COLO829 (cell line): ENCODE measurements around the gene TMEM117.

ENCODE experiments used
- DNase-seq: peaks from one replicate; pipeline ENCODE4 v3.0.0; 2012; ENCODE audit warnings: low spot score

The TMEM117 gene

GRCh38 chr12:44381341-44381740, 545.5 kb downstream of the TMEM117 start:
- DNase-seq = no peak

DNA sequence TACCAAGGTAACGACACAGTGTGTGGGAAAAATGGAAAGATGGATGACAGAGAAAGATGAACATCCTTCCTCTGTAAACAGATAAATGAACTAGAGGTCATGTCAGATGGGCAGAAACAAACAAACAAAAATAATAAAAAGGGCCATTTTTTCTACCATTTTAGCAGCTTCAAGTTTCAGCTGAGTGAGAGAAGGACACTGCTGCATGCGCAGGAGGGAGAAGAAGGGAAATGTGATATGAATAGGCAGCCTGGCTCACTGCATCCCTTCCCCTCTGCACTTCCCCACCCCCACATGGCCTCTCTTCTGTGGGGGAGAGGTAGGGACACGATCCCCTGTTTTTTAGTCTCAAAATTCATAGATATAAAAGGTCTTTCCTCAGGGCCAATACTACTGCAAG, 548.3 kb downstream of the TMEM117 start:
- no peak for DNase-seq

- DNase-seq = no peak
Measured at GRCh38 chr12:44385964-44386363, 550.1 kb downstream of the TMEM117 start.

DNA sequence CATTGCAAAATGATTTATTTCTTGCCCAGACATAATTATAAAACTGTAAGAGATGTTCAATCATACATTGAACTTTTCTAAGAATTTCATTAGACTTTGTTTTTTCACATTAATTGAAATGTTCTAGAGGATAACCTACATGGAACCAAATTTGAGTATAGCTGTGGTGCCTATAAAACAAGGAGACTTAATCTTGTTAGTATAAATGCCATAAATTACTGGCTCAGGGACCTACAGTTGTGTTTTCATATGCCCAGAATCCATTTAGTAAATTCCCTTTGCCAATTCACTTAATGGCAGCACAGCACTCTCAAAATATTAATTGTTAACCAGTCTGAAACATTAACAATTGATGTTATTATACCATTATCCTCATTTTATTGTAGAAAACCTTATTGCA, 551.7 kb downstream of the TMEM117 start:
- no peak for DNase-seq

- DNase-seq = no peak
Measured at GRCh38 chr12:44389038-44389437, 553.2 kb downstream of the TMEM117 start.

DNA sequence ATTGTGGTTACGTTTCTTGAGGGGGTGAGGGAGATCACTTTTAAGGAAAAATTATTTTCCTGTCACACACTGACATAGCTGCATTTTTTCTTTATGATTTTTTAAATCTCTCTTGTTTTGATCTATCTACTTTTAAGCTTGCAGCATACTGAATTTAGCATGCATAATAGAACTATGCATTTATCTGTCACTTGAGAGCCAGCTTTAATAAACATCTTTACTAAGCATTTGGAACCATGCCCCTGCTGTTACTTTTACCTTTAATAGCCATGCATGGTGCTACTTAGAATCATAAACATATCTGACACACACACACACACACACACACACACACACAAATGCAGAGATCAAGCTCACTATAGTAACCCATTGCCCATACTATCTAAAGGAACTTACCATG, 554.0 kb downstream of the TMEM117 start:
- no peak for DNase-seq

DNA sequence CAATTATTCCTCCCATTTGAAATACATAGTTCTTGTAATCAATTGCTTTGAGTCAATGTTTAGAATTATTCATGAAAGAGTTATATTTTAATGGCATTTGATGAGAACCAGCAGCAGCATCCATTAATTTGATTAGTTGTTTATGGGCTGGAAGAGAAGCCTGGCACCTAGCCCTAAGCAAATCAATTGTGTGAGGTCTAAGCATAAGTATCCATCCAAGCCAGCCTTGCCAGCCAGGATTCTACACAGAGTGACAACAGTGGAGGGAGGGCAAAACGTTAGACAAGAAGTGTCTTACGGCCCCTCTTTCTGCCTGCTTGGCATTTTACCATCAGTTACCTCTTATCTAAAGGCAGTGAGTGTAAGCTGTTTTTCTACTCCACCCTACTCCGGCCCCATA, 561.8 kb downstream of the TMEM117 start:
- no peak for DNase-seq

DNA sequence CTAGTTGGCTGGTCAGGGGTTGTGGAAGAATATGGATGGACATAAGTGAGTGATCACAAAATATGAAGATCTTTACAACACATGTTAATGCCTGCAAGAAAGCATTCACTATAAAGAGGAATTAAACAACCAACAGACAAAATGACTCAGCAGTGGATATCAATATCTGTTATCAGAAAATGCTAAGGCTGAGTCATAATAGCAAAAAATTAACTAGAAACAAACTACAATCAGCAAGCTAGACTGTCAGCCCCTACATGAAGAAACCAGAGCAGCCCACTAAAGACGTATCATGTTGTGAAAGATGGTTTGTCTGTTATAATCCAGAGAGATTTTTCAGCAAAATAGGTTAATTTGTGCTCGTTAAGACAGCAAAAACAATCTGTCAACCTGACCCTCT, 567.3 kb downstream of the TMEM117 start:
- DNase-seq = no peak

DNA sequence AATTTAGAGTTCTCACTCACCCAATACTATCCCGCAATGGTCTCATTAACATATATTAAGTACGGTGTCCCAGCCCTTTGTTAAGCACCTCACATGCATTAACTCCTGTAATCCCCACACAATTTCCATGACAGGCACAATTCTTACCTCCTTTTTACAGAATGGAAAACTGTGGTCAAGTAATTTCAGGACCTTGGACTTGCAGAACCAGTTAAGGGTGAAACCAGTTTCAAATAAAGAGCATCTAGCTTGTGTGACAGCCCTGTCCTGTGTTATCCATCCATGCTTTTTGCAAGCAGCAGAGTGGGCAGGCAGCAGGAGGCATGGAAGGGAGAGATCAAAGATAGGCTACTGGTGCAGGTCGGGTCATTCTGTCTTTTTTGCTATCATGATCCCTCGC, 569.4 kb downstream of the TMEM117 start:
- no peak for DNase-seq

DNA sequence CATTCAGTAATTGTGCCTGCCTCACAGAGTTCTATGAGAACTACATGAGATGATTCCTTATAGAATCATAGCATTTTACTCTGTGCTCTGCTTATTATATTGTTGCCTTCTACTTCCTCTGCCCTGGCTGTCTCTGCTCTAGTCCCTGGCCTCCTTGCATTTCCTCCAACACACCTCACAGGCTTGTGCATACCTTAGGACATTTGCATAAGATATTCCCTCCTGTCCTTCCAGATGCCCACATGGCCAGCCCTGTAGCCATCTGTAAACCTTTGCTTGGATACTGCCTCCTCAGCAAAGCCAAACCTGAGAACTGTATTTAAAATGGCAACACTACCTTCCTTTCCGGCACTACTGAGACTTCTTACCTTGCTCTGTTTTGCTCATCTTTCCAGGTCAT, 586.7 kb downstream of the TMEM117 start:
- no peak for DNase-seq

DNA sequence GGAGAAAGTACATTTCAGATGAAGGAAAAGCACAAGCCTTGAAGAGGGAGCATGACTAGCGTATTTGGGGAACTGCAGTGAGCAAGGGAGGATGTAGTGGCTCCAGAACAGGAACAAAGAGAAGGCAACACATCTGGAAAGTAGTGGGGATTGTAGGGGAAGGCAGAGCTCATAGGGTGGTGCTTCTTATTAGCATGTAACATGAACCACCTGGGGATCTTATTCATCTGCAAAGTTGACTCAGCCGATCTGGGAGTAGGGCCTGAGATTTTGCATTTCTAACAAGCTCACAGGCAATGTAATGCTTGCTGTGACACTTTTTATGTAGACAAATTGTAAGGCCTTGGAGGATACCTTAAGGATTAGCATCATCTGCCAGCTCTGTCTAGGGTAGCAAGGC, 592.9 kb downstream of the TMEM117 start:
- no peak for DNase-seq

DNA sequence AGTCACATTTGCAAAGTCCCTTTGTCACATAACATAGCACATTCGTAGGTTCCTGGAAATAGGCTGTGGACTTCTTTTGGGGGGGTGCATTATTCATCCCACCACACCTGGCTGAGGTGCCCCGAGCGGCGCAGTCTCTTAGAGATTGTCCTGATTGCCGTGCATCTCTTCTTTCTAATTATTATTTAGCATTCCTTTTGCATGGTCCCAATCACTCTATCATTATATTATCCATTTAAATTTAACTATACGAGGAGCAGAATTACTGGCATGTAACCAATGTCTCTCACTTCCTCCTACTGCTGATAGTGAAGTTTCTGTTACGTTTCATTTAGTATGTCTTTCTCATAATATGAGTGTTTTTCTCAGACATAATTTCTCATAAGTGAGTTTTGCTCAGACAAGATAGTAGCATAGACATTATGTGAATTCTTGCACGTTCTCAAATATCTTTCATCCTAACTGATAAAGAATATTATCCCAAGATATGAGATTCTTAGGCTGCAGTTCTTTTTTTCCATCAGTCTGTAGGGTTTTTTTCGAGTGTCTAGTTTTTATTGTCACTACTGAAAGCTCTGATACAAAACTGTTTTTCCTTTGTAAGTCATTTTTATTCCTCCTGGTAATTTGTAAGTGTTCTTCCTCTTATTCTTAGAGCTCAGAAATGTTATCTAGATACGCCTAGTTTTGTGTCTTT, 595.9 kb downstream of the TMEM117 start:
- no peak for DNase-seq

- no peak for DNase-seq
Measured at GRCh38 chr12:44433659-44434058, 597.8 kb downstream of the TMEM117 start.

DNA sequence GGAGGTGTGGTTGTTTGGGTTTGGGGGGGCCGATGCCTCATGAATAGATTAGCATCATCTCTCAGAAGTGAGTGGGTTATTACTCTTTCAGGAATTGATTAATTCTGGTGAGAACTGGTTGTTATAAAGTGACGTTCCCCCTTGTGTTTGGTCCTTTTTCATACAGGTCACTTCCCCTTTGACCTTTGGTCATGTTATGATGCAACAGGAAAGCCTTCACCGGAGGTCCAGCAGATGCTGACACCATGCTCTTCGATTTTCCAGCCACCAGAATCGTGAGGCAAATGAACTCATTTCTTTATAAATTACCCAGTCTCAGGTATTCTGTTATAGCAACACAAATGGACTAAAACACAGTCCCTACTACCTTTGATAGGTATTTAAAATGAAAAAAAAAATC, 600.9 kb downstream of the TMEM117 start:
- no peak for DNase-seq
